ENCODE measurements around the gene ANKRD27. TPM values are rescaled to one million over a fixed set of nuclear protein-coding genes. Genes with fewer than 3 reads are reported as not detected.
"Not testable (repeated sequence)": the region's sequence is repeated elsewhere in the genome, so short reads cannot be mapped to it uniquely, and the experiment has no call there.

Gene ANKRD27
- polyA plus RNA-seq, 4 donors: 16.9 to 21.0 (median 19.9) TPM

GRCh38 chr19:32656379-32656778, 18.6 kb downstream of the ANKRD27 start:
- DNase-seq (ENCODE audit: low read depth in 4 of 4, low spot score in 3 of 4): not testable (repeated sequence)

- no peak for DNase-seq (ENCODE audit: low read depth in 4 of 4, low spot score in 3 of 4)
Measured at GRCh38 chr19:32653599-32653915, 21.4 kb downstream of the ANKRD27 start.

- no peak for DNase-seq (ENCODE audit: low read depth in 4 of 4, low spot score in 3 of 4)
Measured at GRCh38 chr19:32652894-32653598, 21.9 kb downstream of the ANKRD27 start.

GRCh38 chr19:32652331-32652730, 22.6 kb downstream of the ANKRD27 start:
- not testable (repeated sequence) for DNase-seq (ENCODE audit: low read depth in 4 of 4, low spot score in 3 of 4)

- no peak for DNase-seq (ENCODE audit: low read depth in 4 of 4, low spot score in 3 of 4)
Measured at GRCh38 chr19:32651729-32652140, 23.2 kb downstream of the ANKRD27 start.

- DNase-seq (ENCODE audit: low read depth in 4 of 4, low spot score in 3 of 4): no peak
Measured at GRCh38 chr19:32650671-32651070, 24.3 kb downstream of the ANKRD27 start.

GRCh38 chr19:32649751-32650150, 25.2 kb downstream of the ANKRD27 start:
- no peak for DNase-seq (ENCODE audit: low read depth in 4 of 4, low spot score in 3 of 4)

GRCh38 chr19:32647361-32647760, 27.6 kb downstream of the ANKRD27 start:
- no peak for DNase-seq (ENCODE audit: low read depth in 4 of 4, low spot score in 3 of 4)

GRCh38 chr19:32646556-32646955, 28.4 kb downstream of the ANKRD27 start:
- DNase-seq (ENCODE audit: low read depth in 4 of 4, low spot score in 3 of 4): no peak

GRCh38 chr19:32642771-32643170, 32.2 kb downstream of the ANKRD27 start:
- DNase-seq (ENCODE audit: low read depth in 4 of 4, low spot score in 3 of 4): no peak

GRCh38 chr19:32638625-32639024, 36.4 kb downstream of the ANKRD27 start:
- no peak for DNase-seq (ENCODE audit: low read depth in 4 of 4, low spot score in 3 of 4)

- DNase-seq (ENCODE audit: low read depth in 4 of 4, low spot score in 3 of 4): no peak
Measured at GRCh38 chr19:32637480-32637879, 37.5 kb downstream of the ANKRD27 start.

GRCh38 chr19:32631381-32631780, 43.6 kb downstream of the ANKRD27 start:
- no peak for DNase-seq (ENCODE audit: low read depth in 4 of 4, low spot score in 3 of 4)

GRCh38 chr19:32630338-32630737, 44.6 kb downstream of the ANKRD27 start:
- no peak for DNase-seq (ENCODE audit: low read depth in 4 of 4, low spot score in 3 of 4)

GRCh38 chr19:32627714-32628270, 47.2 kb downstream of the ANKRD27 start:
- no peak for DNase-seq (ENCODE audit: low read depth in 4 of 4, low spot score in 3 of 4)

- no peak for DNase-seq (ENCODE audit: low read depth in 4 of 4, low spot score in 3 of 4)
Measured at GRCh38 chr19:32626969-32627368, 48.0 kb downstream of the ANKRD27 start.

- no peak for DNase-seq (ENCODE audit: low read depth in 4 of 4, low spot score in 3 of 4)
Measured at GRCh38 chr19:32624410-32624809, 50.6 kb downstream of the ANKRD27 start.

GRCh38 chr19:32622002-32622401, 53.0 kb downstream of the ANKRD27 start:
- DNase-seq (ENCODE audit: low read depth in 4 of 4, low spot score in 3 of 4): no peak

GRCh38 chr19:32619051-32619685, 55.8 kb downstream of the ANKRD27 start:
- DNase-seq (ENCODE audit: low read depth in 4 of 4, low spot score in 3 of 4): no peak

- no peak for DNase-seq (ENCODE audit: low read depth in 4 of 4, low spot score in 3 of 4)
Measured at GRCh38 chr19:32615569-32615968, 59.4 kb downstream of the ANKRD27 start.

- no peak for DNase-seq (ENCODE audit: low read depth in 4 of 4, low spot score in 3 of 4)
Measured at GRCh38 chr19:32614916-32615315, 60.1 kb downstream of the ANKRD27 start.

GRCh38 chr19:32613008-32613407, 62.0 kb downstream of the ANKRD27 start:
- no peak for DNase-seq (ENCODE audit: low read depth in 4 of 4, low spot score in 3 of 4)

Data from left renal pelvis (tissue), 4 donors.